HEK293 (cell line): Measurements from ENCODE around the gene NFE2L1.

Experiments used
- PBX3 ChIP-seq: sonication (generic); formaldehyde crosslinking; IDR thresholded peaks from 2 replicates; pipeline ENCODE4 v1.8.1; 2022; ENCODE audit warnings: mild to moderate bottlenecking, moderate library complexity, missing genetic modification reagents
- YY1 ChIP-seq: fragments of 450-650 bp; formaldehyde crosslinking; IDR thresholded peaks from 2 replicates; pipeline ENCODE4 v1.5.1; 2018; ENCODE audit warnings: missing biosample characterization, missing genetic modification characterization
- ZNF362 ChIP-seq: fragments of 450-650 bp; formaldehyde crosslinking; IDR thresholded peaks from 2 replicates; pipeline ENCODE4 v1.5.1; 2016; ENCODE audit warnings: missing biosample characterization, missing genetic modification characterization
- ZNF416 ChIP-seq: fragments of 450-650 bp; formaldehyde crosslinking; IDR thresholded peaks from 2 replicates; pipeline ENCODE4 v1.5.1; 2016; ENCODE audit warnings: missing biosample characterization, missing genetic modification characterization
- ZSCAN5A ChIP-seq: fragments of 450-650 bp; formaldehyde crosslinking; IDR thresholded peaks from 2 replicates; pipeline ENCODE4 v1.5.1; 2016; ENCODE audit warnings: missing biosample characterization, missing genetic modification characterization

- no peak for TF ChIP-seq ZSCAN5A
- no peak for TF ChIP-seq YY1 (tag by site-specific recombination)
- no peak for TF ChIP-seq ZNF416 (tag by site-specific recombination)
- no peak for TF ChIP-seq PBX3 (CRISPR knock-in tag)
- TF ChIP-seq ZNF362 (tag by site-specific recombination) = no peak
Observed at GRCh38 chr17:48104440-48104839, 56.3 kb downstream of the NFE2L1 start.
